Activated T-cell treated with anti-CD3 and anti-CD28 coated beads for 4 hours (primary cell): ENCODE measurements around the gene CLSTN1.
"Not testable (repeated sequence)": the region's sequence is repeated elsewhere in the genome, so short reads cannot be mapped to it uniquely, and the experiment has no call there.

ENCODE experiments used
- DNase-seq: peaks from one replicate; pipeline ENCODE4 v3.0.0-alpha.2; 2020

The CLSTN1 gene

GRCh38 chr1:9794081-9794480, 29.7 kb downstream of the CLSTN1 start:
- no peak for DNase-seq

GRCh38 chr1:9793291-9793690, 30.5 kb downstream of the CLSTN1 start:
- DNase-seq: no peak

- no peak for DNase-seq
These were observed 31.4 kb downstream of the CLSTN1 start for GRCh38 chr1:9792156-9793042.

GRCh38 chr1:9789700-9790099, 34.1 kb downstream of the CLSTN1 start:
- DNase-seq: not testable (repeated sequence)

GRCh38 chr1:9787702-9788101, 36.1 kb downstream of the CLSTN1 start:
- peak; percentile 25 for DNase-seq

- DNase-seq: no peak
These were observed 38.4 kb downstream of the CLSTN1 start for GRCh38 chr1:9785406-9785805.

- peak; percentile 48 for DNase-seq
These were observed 39.1 kb downstream of the CLSTN1 start for GRCh38 chr1:9784508-9785133.

GRCh38 chr1:9782897-9783296, 40.9 kb downstream of the CLSTN1 start:
- DNase-seq: no peak

- no peak for DNase-seq
These were observed 41.5 kb downstream of the CLSTN1 start for GRCh38 chr1:9782116-9782751.

- no peak for DNase-seq
These were observed 43.1 kb downstream of the CLSTN1 start for GRCh38 chr1:9780554-9781110.

- DNase-seq: no peak
These were observed 44.9 kb downstream of the CLSTN1 start for GRCh38 chr1:9778905-9779304.

GRCh38 chr1:9776685-9777084, 47.1 kb downstream of the CLSTN1 start:
- DNase-seq: no peak

GRCh38 chr1:9774712-9775679, 48.8 kb downstream of the CLSTN1 start:
- no peak for DNase-seq

GRCh38 chr1:9770298-9770697, 53.5 kb downstream of the CLSTN1 start:
- DNase-seq: no peak

- no peak for DNase-seq
These were observed 54.8 kb downstream of the CLSTN1 start for GRCh38 chr1:9768983-9769382.

- DNase-seq: no peak
These were observed 55.6 kb downstream of the CLSTN1 start for GRCh38 chr1:9767964-9768668.

GRCh38 chr1:9766759-9767442, 56.9 kb downstream of the CLSTN1 start:
- no peak for DNase-seq

- DNase-seq: no peak
These were observed 59.2 kb downstream of the CLSTN1 start for GRCh38 chr1:9764550-9764949.

GRCh38 chr1:9763914-9764313, 59.9 kb downstream of the CLSTN1 start:
- DNase-seq: no peak

GRCh38 chr1:9762446-9762845, 61.3 kb downstream of the CLSTN1 start:
- not testable (repeated sequence) for DNase-seq

GRCh38 chr1:9761855-9762254, 61.9 kb downstream of the CLSTN1 start:
- DNase-seq: no peak
